GM21390 (cell line): Measurements from ENCODE around the gene SHISAL1.

ENCODE experiments used
- ATAC-seq: cut with Tn5 transposase; IDR thresholded peaks from one replicate; pipeline ENCODE4 v1.9.1; 2021; ENCODE audit not compliant: unreplicated experiment

The SHISAL1 gene

DNA sequence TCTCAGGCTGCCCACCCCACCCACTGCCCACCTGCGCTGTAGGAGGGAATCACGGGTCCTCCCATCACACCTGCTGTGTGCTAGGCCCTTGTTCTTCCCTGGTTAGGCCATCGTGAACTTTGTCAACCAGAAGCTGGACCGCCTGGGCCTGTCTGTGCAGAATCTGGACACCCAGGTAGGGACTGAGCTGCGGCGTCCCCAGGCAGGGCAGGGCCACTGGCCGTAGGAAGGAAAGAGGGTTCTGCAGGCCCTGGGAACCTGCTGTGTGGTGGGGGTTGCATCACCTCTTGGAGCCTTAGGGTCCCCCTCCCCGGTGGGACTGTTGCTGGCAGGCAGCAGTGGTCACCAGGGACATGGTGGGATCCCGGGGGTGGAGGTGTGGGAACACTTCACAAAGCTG, 116.5 kb downstream of the SHISAL1 start:
- no peak for ATAC-seq

DNA sequence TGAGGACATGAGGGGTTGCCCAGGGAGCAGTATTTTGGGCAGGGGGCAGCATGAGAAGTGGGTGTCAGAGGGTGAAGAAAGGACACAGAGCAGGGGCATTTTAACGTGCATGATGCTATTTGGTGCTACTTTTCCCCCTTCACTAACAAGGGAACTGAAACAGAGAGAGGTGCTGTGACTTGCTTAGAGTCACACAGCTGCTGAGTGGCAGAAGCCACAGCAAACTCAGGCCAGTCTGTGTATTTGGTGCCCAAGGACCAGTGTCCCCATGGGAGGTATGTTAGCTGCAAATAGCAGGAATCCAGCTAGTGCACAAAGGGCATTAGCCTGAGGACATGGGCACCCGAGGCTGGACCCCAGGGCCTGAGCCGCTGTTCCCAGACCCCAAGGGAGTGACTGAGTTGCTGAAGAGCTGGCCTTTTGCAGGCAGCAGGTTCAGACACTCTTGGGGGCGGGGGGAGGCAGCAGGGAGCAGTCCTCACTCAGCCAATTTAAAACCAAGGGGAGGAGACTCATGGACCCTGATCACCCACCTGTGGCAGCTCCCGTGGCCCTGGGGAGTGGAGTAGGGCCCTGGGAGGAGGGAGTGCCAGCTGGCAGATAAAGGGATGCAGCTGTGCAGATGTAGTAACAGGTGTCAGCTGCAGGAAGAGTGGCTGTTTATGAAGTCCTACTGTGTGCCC, 117.4 kb downstream of the SHISAL1 start:
- ATAC-seq = no peak

DNA sequence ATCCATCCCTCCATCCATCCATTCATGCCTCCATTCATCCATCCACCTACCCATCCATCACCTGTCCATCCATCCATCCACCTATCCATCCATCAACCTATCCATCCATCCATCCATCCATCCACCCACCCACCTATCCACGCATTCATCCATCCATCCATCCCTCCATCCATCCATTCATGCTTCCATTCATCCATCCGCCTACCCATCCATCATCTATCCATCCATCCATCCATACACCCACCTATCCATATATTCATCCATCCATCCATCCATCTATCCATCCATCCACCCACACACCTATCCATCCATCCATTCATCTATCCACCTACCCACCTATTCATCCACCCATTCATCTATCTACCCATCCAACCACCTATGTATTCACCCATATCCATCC, 118.2 kb downstream of the SHISAL1 start:
- no peak for ATAC-seq
